Skeletal muscle cell (primary cell): ENCODE data around the gene PDZK1IP1.
"Not testable (repeated sequence)": the region's sequence is repeated elsewhere in the genome, so short reads cannot be mapped to it uniquely, and the experiment has no call there.

ENCODE experiments used
- DNase-seq: peaks from one replicate; pipeline ENCODE4 v3.0.0-alpha.2; 2010; ENCODE audit warnings: low read depth
- H3K4me3 ChIP-seq: 2 replicates; pipeline ENCODE4 v1.5.1; 2011; ENCODE audit warnings: low read depth, mild to moderate bottlenecking, control low read depth, low read length, moderate library complexity

The PDZK1IP1 gene

DNA sequence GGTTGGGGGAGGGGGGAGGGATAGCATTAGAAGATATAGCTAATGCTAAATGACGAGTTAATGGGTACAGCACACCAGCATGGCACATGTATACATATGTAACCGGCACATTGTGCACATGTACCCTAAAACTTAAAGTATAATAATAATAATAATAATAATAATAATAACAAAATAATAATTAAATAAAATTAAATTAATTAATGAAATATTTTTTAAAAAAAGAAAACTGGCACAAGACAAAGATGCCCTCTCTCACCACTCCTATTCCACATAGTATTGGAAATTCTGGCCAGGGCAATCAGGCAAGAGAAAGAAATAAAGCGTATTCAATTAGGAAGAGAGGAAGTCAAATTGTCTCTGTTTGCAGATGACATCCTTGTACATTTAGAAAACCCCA is 31.9 kb downstream of the PDZK1IP1 start:
- H3K4me3 ChIP-seq, result not testable (repeated sequence)

DNA sequence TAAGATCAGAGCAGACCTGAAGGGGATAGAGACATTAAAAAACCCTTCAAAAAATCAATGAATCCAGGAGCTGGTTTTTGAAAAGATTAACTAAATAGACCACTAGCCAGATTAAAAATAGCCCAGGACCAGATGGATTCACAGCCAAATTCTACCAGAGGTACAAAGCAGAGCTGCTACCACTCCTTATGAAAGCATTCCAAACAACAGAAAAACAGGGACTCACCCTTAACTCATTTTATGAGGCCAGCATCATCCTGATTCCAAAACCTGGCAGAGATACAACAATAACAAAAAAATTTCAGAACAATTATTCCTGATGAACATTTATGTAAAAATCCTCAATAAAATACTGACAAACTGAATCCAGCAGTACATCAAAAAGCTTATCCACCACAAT is 33.4 kb downstream of the PDZK1IP1 start:
- DNase-seq, H3K4me3 ChIP-seq: not testable (repeated sequence)

More for the DNA sequence above, 31.9 kb downstream of the PDZK1IP1 start:
- DNase-seq, result not testable (repeated sequence)

DNA sequence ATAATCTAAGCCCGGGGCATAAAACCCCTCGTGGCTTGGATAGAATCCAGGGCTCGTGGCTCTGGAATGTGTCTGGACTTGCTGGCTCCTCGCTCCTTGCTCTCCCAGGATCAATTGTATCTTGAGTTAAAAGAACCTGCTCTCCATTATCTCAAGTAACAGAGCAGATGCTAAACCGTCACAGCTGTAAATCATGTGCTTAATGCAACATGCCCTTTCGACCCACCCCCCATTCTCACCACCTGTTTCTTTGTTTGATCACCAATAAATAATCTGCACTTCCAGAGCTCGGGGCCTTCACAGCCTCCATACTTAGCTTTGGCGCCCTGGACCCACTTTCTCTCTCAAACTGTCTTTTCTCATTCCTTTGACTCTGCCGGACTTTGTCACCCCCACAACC is 40.7 kb downstream of the PDZK1IP1 start:
- DNase-seq, H3K4me3 ChIP-seq: not testable (repeated sequence)

DNA sequence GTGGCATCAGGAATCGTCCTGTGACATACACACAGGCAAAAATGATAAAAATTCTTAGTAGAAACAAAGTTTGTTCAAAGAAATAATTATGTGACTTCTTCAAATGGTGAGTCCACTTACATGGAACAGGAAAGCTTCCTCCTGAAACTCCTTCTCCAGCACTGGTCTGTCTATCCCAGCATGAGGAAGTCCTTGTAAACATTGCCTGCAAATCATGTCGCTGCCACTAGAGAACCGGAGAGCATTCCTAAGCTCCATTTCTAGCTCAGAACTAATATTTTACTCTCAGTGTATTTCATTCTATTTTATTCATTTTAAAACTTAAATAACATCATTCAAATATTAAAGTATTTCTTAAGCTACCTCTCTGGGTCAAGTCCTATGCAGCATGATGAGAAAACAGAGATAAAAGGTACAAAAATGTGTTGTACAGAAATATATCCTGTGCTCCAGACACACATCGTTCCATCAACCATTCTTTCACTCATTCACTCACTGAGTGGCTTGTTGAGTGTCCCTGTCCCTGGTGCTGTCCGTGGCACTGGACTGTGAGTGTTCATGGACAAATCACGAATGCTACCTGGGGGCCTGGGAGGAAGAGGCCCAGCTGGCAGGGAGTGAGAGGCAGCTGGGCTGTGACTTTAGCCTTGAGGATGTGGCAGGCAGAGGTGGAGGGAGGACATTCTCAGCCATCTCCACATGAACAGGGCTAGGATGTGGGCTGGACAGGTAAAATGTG is 42.6 kb downstream of the PDZK1IP1 start:
- no peak overlapping the region for H3K4me3 ChIP-seq
- DNase-seq, result no peak

DNA sequence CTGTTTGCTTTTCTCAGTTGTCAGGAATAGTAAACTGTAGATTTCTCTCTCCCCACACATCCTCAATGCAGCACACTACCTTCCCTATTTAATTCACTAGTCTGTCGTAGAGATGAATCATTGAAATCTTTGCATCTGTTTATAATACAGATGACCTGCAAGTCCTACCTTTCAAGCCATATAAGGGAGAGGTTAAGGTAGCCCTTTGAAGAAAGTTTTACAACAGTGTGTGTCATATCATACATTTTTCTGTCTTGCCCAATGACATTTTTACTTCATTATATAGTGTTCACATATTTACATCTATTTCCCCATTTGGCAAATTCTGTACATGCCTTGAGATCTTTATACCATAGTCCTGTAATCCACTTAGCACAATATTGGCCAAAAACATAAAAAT is 43.3 kb downstream of the PDZK1IP1 start:
- not testable (repeated sequence) for H3K4me3 ChIP-seq, DNase-seq

DNA sequence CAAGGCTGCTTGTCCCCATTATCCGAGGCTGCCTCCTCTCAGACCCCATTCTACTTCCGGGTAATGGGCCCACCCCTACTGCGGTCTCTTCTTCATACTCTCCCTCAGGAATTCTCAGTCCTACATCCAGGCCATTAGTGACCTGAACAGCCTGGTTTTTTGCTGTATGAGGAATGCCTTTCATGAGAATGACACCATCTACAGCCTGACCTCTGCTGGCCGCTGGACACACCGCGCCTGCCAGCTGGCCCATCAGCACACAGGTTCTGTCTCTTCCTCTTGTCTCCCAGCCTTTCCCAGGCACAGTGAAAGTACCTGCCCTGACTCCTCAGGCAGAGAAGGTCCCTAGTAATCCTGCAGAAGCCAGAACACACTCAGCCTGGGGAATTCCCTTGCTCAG is 46.2 kb downstream of the PDZK1IP1 start:
- DNase-seq, H3K4me3 ChIP-seq: not testable (repeated sequence)

DNA sequence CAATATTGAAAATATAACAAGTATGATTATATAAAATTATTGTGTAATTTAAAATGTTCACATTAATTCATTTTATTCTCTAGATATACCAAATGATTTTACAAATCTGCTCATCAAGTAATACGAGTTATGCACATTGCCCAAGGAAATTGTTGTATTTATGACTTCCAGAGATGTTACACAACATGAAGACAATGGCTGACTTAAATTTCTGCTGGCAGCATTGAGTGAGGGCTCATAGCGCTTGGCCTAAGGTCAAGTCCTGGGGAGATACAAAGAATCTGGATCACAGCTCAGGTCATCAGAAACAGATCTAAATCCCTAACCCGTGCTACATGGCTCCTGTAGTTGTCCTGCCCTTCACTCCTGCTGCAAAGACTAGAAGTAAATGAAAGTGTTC is 49.5 kb downstream of the PDZK1IP1 start:
- not testable (repeated sequence) for DNase-seq, H3K4me3 ChIP-seq

DNA sequence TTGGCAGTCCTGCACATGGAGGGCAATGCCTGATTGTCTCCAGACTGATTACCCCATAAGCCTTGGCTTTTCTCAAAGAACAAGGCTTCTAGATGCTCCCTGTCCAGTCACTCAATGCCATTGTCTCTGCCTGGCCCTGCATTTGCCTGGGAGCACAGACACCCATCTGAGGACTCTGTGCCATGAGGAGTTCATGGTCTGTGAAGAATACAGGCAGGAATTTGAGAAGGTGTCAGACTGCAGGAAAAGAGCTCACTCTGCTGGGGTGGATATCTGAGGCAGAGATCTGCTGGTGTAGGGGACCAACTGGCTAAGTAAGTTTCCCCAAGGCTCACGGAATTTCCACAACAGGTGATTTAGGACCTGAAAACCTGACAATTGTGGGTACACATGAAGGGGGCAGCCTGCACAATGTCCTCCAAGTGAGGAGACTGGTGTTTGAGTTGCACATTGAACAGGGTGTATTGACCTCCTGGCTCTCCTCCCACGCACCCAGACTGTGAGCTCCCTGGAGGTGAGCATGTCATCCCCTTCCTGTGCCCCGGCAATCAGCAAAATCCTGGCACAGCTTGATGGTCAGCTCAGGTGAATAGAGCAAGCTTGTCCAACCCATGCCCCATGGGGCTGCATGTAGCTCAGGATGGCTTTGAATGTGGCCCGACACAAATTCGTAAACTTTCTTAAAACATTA is 51.8 kb downstream of the PDZK1IP1 start:
- DNase-seq, result no peak
- H3K4me3 ChIP-seq, result no peak overlapping the region

DNA sequence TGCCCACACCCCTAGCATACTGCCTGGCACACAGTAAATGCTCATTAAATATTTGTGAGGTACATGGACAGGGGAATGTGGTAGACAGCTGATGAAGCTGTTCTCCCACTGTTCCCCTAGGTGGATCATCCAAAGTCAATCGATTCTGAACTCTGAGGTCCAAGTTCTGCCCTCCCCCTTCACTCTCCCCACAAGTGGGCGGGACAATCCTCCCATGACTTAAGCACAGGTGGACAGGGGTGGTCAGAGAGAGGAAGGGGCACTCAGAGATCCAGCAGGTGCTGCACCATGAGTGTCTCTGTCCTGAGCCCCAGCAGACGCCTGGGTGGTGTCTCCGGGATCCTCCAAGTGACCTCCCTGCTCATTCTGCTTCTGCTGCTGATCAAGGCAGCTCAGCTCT is 52.6 kb downstream of the PDZK1IP1 start, which contains the start of gene CYP4A22:
Gene CYP4A22, plus strand, starts transcription at position 244 of the 400 bp plus-strand sequence. Its CDS starts 45 bp downstream, at position 289.
- H3K4me3 ChIP-seq, result no peak within 1 kb of the TSS
- DNase-seq, result no peak
